ENCODE measurements around the gene LMX1A. TPM values are rescaled to one million over a fixed set of nuclear protein-coding genes. Genes with fewer than 3 reads are reported as not detected.

Gene LMX1A
- total and polyA plus RNA-seq, 2 donors (not counting 1 experiment from before 2014, with no cell fraction given), result not detected

GRCh38 chr1:165392634-165393571 lies 36.4 kb upstream of the LMX1A start:
- H3K4me1 ChIP-seq (ENCODE audit: control insufficient read depth in 2 of 2, insufficient read depth in 2 of 2, low read length in 2 of 2), result peaks cover 20 to 33% of the 10 kb centered on the region in 2 donors
- H3K36me3 ChIP-seq (replicated peaks in 1 of 2; ENCODE audit: control extremely low read depth in 1 of 2, control insufficient read depth in 1 of 2, extremely low read depth in 1 of 2, insufficient read depth in 2 of 2, low read length in 1 of 2), result no peaks in the 10 kb centered on the region
- DNase-seq (peak; percentile 94), ATAC-seq (ENCODE audit: low read depth) (peak; percentile 99)
- peaks cover 0 to 84% (median 75%) of the 10 kb centered on the region in 4 experiments for H3K27me3 ChIP-seq (replicated peaks in 1 of 4; ENCODE audit: control extremely low read depth in 1 of 4, control insufficient read depth in 3 of 4, insufficient read depth in 4 of 4, low read length in 3 of 4)
- intact Hi-C loops (cut with micrococcal nuclease), result loop anchor here (1.0 to 10.0 kb wide), 5 partner anchors 200 to 772 kb away; partner anchors contain the start of genes ALDH9A1, FAM78B and MGST3
- Mint-ChIP-seq H3K9me3 (ENCODE audit: insufficient read depth) (no peaks in the 10 kb centered on the region), H3K4me3 (peak overlapping the region; percentile 55), H3K4me1 (peaks cover 15% of the 10 kb centered on the region), H3K27me3 (peaks cover 82% of the 10 kb centered on the region), H3K27ac (peak overlapping the region; percentile 91)
- no peaks in the 10 kb centered on the region for H3K79me2 ChIP-seq (ENCODE audit: control insufficient read depth, insufficient read depth, low read length)
- no peak overlapping the region for H3K27ac ChIP-seq (ENCODE audit: low read length in 2 of 2)
- ChIA-PET POLR2A (no interaction called here), CTCF (interaction anchor here (0.7 to 10.0 kb wide), 24 partner anchors 10 to 1086 kb away, joined by 3 to 206 read pairs (median 4); no protein-coding TSS in a partner anchor)
- TF ChIP-seq EZH2 (IDR thresholded peaks at IDR 0.05; ENCODE audit: borderline replicate concordance, insufficient read depth, low read depth, low read length, poor library complexity, severe bottlenecking) (no peak), CTCF (IDR thresholded peaks at IDR 0.05) (peak; percentile 93)
- no peak overlapping the region for H2AFZ ChIP-seq (ENCODE audit: insufficient read depth, low read depth, low read length, poor library complexity, severe bottlenecking)
- WGBS (ENCODE audit: insufficient coverage), result 18% methylated on average over 12 of the region's 19 CpGs
- peaks cover 0 to 10% (median 2%) of the 10 kb centered on the region in 3 donors for H3K9me3 ChIP-seq (ENCODE audit: control extremely low read depth in 1 of 3, control insufficient read depth in 2 of 3, insufficient read depth in 1 of 3, low read length in 2 of 3)
- H3K9ac ChIP-seq (ENCODE audit: low read length), result peak overlapping the region; percentile 36
- H3K4me3 ChIP-seq (ENCODE audit: control extremely low read depth in 1 of 5, extremely low read depth in 1 of 5, insufficient read depth in 1 of 5, low read depth in 2 of 5, low read length in 4 of 5), result peak overlapping the region in 1 of 5 experiments; percentile 24
- H3K4me2 ChIP-seq (replicated peaks; ENCODE audit: low read depth, low read length, poor library complexity, severe bottlenecking), result peak overlapping the region; percentile 72
- no peaks in the 10 kb centered on the region for H4K20me1 ChIP-seq (ENCODE audit: control insufficient read depth, insufficient read depth, low read length, poor library complexity, severe bottlenecking)

Data from B cell (primary cell).